NOMO-1 treated with dmso at 0.1 percent for 144 hours (cell line): ENCODE measurements around the gene REV3L.
"Not testable (repeated sequence)": the region's sequence is repeated elsewhere in the genome, so short reads cannot be mapped to it uniquely, and the experiment has no call there.

Source experiments
- DNase-seq: peaks from one replicate; lab custom pipeline; 2025; ENCODE audit not compliant: unreplicated experiment; lab: John Stamatoyannopoulos, UW

Gene REV3L

GRCh38 chr6:111306104-111306888, 176.7 kb downstream of the REV3L start:
- DNase-seq: no peak

GRCh38 chr6:111301946-111302345, 181.1 kb downstream of the REV3L start:
- DNase-seq: no peak

- DNase-seq: not testable (repeated sequence)
These were observed 181.8 kb downstream of the REV3L start for GRCh38 chr6:111300938-111301800.

- DNase-seq: no peak
These were observed 185.2 kb downstream of the REV3L start for GRCh38 chr6:111297776-111298175.

GRCh38 chr6:111294374-111294967, 188.5 kb downstream of the REV3L start:
- no peak for DNase-seq

DNA sequence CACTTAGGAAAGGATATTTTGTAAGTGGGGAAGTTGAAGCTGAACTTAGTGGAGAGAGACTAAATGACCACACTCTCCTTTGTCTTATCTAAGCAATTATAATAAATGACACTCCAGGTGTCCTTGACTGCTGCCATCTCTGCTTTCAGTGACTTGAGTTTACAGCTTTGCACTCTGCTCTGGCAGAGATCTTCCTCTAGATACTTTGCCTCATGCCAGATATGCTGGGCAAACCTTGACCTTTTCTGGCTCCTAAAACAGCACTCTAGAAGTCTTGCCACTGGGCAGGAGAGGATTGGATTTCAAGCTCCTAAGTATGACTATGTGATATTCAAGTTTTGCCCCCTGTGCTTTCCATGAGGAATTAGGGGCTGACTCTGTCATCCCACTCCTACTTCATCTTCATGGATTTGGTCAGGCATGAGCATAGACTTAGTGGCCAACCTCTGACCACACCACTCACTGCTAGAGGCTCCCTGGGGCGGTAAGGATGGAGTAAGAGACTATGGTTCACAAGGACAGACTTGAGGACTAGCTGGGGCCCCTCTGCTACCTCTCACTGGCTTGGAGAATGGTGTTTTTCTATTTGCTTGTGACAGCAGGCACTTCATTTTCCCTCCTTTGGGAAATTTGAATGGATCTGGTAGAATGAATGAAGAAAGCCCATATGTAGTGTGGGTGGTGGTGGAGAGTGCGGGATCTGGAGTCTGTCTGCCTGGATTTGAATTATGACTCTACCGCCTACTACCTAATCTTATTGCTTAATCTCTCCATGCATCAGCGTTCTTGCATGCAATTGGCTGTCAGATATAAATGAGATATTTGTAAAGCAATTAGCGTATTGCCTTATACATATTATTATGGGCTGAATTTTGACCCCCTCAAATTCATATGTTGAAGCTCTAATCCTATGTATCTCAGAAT, 191.4 kb downstream of the REV3L start:
- DNase-seq: no peak

DNA sequence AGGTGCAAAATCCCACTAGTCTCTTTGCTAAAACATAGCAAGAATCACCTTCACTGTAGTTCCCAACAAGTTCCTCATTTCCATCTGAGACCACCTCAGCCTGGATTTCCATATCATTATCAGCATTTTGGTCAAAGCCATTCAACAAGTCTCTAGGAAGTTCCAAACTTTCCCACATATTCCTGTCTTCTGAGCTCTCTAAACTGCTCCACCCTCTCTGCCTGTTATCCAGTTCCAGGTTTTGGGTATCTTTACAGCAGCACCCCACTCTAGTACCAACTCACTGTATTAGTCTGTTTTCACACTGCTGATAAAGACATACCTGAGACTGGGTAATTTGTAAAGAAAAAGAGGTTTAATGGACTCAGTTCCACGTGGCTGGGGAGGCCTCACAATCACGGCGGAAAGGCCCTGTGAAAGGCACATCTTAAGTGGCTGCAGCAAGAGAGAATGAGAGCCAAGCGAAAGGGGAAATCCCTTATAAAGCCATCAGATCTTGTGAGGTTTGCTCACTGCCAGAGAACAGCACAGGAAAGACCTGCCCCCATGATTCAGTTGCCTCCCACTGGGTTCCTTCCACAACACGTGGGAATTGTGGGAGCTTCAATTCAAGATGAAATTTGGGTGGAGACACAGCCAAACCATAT, 192.2 kb downstream of the REV3L start:
- not testable (repeated sequence) for DNase-seq

- DNase-seq: not testable (repeated sequence)
These were observed 198.7 kb downstream of the REV3L start for GRCh38 chr6:111284356-111284755.

DNA sequence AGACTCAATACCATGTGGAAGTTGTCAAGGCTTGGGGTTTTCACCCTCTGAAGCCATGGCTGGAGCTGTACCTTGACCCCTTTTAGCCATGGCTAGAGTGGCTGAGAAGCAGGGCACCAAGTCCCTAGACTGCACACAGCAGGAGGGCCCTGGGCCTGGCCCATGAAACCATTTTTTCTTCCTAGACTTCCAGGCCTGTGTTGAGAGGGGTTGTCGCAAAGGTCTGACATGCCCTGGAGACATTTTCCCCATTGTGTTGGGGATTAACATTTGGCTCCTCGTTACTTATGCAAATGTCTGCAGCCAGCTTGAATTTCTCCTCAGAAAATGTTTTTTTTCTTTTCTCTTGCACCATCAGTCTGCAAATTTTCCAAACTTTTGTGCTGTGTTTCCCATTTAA, 199.3 kb downstream of the REV3L start:
- no peak for DNase-seq

DNA sequence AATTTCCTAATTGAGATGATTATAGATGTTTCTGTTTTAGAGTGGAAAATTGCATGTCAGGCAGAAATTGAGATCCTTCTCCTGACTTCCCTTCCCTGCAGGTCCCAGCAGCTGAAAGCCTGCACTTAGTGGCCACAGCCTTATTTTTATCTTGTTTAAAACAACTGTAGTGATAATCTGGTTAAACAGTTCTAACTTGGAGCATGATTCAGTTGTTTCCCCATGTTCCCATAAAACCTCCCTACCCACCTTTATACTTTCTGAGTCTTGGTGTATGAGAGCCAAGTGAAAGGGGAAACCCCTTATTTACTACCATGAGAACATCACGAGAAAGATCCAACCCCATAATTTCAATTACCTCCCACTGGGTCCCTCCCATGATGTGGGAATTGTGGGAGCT, 200.5 kb downstream of the REV3L start:
- no peak for DNase-seq

DNA sequence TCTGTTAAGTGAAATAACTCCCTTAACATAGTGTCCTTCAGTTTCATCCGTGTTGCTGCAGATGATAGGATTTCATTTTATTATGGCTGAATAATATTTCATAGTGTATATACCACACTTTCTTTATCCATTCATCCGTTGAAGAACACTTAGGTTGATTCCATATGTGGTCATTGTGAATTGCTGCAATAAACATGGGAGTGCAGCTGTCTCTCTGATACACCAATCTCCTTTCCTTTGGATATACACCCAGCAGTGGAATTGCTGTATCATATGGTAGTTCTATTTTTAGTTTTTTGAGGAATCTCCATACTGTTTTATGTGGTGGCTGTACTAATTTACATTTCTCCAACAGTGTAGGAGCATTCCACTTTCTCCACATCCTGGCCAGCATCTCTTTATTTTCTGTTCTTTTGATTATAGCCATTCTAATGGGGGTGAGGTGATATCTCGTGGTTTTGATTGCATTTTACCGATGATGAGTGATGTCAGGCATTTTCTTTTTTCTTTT, 202.5 kb downstream of the REV3L start:
- DNase-seq: no peak

DNA sequence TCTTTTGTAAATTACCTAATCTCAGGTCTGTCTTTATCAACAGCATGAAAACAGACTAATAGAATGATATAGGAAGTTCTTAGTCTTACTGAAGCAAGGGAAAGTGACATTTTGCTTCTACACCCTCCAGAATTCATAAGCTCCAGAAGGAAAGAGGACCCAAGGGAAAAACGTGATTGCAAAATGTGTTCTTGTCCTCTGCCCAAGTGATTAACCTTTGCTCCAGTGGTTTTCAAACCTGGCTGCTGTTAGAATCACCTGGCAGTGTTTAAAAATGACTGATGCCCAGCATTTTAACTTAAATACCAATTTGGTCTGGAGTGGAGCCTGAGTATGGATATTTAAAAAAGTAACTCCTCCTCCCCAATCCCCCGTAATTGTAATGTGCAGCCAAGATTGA, 204.3 kb downstream of the REV3L start:
- no peak for DNase-seq

DNA sequence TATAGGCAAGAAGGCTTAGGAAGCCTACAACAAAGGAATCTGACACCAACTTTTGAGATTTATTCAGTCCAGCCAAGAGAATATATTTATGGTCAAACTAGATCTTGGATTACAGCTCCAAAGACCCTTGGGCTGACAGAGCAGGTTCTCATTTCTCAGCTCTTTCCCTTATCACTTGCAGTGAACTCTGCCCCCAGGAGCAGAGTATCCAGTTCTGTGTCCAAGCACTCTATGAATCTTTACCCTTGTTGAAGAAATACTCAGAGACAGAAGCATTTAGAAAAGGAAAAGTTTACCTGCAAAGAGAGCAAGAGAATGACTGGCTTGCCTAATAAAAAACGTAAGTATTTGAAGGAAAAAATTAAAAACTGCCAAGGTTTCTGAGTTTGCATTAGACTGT, 205.2 kb downstream of the REV3L start:
- DNase-seq: no peak

GRCh38 chr6:111276736-111277135, 206.3 kb downstream of the REV3L start:
- no peak for DNase-seq

DNA sequence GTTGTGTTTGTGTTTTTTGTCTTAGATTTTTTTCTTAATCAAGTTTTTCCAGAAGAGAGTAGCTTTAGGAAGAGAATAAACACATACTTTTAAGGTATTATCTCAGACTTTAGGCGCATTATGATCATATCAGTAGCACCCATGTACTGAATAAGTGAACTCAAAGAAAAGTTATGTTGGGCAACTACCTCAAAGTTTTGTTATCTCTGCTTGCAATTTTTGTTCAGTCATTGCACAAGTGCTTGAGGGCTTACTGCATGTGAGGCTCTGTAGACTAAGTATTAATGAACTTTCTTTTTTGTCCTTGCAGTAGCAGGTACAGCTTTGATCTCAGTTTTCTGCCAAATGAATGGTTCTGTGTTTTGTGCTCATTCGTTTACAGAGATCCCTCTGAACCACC, 206.7 kb downstream of the REV3L start:
- DNase-seq: no peak

GRCh38 chr6:111274593-111275217, 208.3 kb downstream of the REV3L start:
- DNase-seq: no peak

DNA sequence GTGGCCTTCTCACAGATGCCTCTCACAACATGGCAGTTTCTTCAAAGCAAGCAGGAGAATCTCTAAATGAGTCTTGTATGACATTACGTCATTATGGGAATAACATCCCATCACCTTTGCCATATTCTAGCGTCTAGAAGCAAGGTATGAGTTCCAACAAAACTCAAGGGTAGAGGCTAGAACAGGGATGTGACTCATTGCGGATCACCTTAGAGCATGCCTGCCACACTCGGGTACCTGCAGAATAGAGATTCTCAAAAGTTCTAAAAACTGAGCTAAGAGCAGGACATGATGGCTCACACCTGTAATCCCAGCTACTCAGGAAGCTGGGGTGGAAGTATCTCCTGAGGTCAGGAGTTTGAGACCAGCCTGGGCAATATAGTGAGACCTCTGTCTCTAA, 212.9 kb downstream of the REV3L start:
- DNase-seq: no peak

- DNase-seq: no peak
These were observed 213.5 kb downstream of the REV3L start for GRCh38 chr6:111269401-111269970.

GRCh38 chr6:111267764-111268333, 215.2 kb downstream of the REV3L start:
- no peak for DNase-seq
